Gastroesophageal sphincter (tissue), 4 donors: Measurements from ENCODE around the gene DSP. TPM values are rescaled to one million over a fixed set of nuclear protein-coding genes. Genes with fewer than 3 reads are reported as not detected.

Source experiments
- ATAC-seq: fragments of 150-250 bp; one replicate; pipeline ENCODE4 v1.9.1; 2016; ENCODE audit warnings: mild to moderate bottlenecking, moderate library complexity
- H3K27ac ChIP-seq, 4 donors: fragments of 200-600 bp; sonication (generic) in 3 of 4; 1 replicate in 3 of 4; 2 replicates in 1 of 4; pipeline ENCODE4 v1.5.1; 2016 to 2019
- H3K27me3 ChIP-seq: fragments of 200-600 bp; sonication (generic); one replicate; pipeline ENCODE4 v1.5.1; 2019
- H3K36me3 ChIP-seq, 2 donors: fragments of 200-600 bp; sonication (generic); one replicate each; pipeline ENCODE4 v1.5.1; 2019; ENCODE audit warnings: control low read depth in 1 of 2
- H3K4me1 ChIP-seq, 3 donors: fragments of 200-600 bp; sonication (generic); 1 replicate in 2 of 3; 2 replicates in 1 of 3; pipeline ENCODE4 v1.5.1; 2016 to 2019; ENCODE audit warnings: control low read depth in 2 of 3
- H3K4me3 ChIP-seq, 2 donors: fragments of 200-600 bp; sonication (generic); one replicate each; pipeline ENCODE4 v1.5.1; 2019; ENCODE audit warnings: mild to moderate bottlenecking in 1 of 2, moderate library complexity in 1 of 2
- H3K9me3 ChIP-seq, 3 donors: fragments of 200-600 bp; sonication (generic); one replicate each; pipeline ENCODE4 v1.5.1; 2017 to 2019; ENCODE audit warnings: control low read depth in 2 of 3
- CTCF ChIP-seq, 4 experiments: fragments of 200-600 bp in 2 of 4; fragments of 450-650 bp in 2 of 4; sonication (generic) in 1 of 4; IDR thresholded peaks; one replicate each; pipeline ENCODE4 v1.5.1; 2017 to 2019; ENCODE audit warnings: antibody characterized with exemption in 4 of 4, mild to moderate bottlenecking in 2 of 4, moderate library complexity in 2 of 4
- EP300 ChIP-seq: sonication (generic); formaldehyde crosslinking; IDR thresholded peaks from one replicate; pipeline ENCODE4 v1.6.1; 2017; ENCODE audit warnings: antibody characterized with exemption, mild to moderate bottlenecking
- POLR2A ChIP-seq, 2 donors: fragments of 450-650 bp; IDR thresholded peaks; one replicate each; pipeline ENCODE4 v1.6.1; 2017; ENCODE audit warnings: antibody characterized with exemption in 2 of 2, mild to moderate bottlenecking in 2 of 2, moderate library complexity in 1 of 2
- POLR2AphosphoS5 ChIP-seq: sonication (generic); formaldehyde crosslinking; IDR thresholded peaks from one replicate; pipeline ENCODE4 v1.6.1; 2017; ENCODE audit warnings: antibody characterized with exemption
- WGBS, 2 donors: methylation state at CpG; one replicate each; pipeline ENCODE4 v1.1.5; 2018; ENCODE audit warnings: low coverage in 1 of 2; 5-methylcytosine and 5-hydroxymethylcytosine counted together
- total RNA-seq, 4 donors: library from RNA; depleted of rRNA; stranded (reverse); fragments of >200 nt; gene quantifications; one replicate each; pipeline ENCODE4 v1.1.0, GENCODE V29; 2016

The DSP gene
- total RNA-seq = 10 to 100 TPM in 1 of 4 donors, 1 to 10 TPM in 3; 5.8 to 41.7 (median 7.6) TPM

DNA sequence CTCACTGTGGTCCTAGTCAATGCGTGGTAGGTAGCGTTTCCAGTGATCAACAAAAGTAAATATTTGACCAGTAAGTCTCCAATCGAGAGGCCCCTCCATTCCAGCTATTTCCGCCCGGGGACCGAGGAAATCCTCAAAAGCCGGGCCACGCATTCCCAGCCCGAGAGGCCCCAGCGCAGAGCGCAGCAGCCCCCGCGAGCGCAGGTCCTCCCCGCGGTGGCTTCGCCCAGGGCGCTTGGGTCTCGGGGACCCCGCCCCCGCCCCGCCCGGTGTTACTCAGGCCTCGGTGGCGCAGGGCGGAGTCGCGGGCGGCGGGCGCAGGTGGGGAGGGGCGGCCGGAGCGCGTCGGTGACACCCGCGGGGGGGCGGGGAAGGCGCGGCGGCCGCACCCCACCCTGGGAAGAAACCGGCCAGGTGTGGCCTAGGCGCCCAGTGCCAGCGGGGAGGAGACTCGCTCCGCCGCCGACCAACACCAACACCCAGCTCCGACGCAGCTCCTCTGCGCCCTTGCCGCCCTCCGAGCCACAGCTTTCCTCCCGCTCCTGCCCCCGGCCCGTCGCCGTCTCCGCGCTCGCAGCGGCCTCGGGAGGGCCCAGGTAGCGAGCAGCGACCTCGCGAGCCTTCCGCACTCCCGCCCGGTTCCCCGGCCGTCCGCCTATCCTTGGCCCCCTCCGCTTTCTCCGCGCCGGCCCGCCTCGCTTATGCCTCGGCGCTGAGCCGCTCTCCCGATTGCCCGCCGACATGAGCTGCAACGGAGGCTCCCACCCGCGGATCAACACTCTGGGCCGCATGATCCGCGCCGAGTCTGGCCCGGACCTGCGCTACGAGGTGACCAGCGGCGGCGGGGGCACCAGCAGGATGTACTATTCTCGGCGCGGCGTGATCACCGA, at the start of gene DSP:
TSS of gene DSP (plus strand) at position 497 of the 890 bp plus-strand sequence. CDS start at position 742, 245 bp downstream.
- no peaks in the 10 kb centered on the region for H3K9me3 ChIP-seq
- H3K4me1 ChIP-seq = peaks cover 0 to 29% (median 24%) of the 10 kb centered on the region in 3 donors
- peaks cover 88% of the 10 kb centered on the region for H3K27me3 ChIP-seq
- H3K4me3 ChIP-seq = peak within 1 kb of the TSS; percentile 31 to 60
- peak within 1 kb of the TSS in 3 of 4 donors; percentile 57 to 71 (median 57) for H3K27ac ChIP-seq
- H3K36me3 ChIP-seq = no peaks in the 10 kb centered on the region
- TF ChIP-seq POLR2A (IDR thresholded peaks at IDR 0.05) (no peak), CTCF (IDR thresholded peaks at IDR 0.05) (no peak), POLR2AphosphoS5 (no peak), EP300 (no peak)
- 1 to 3% methylated on average over 4 to 22 of the region's 105 CpGs for WGBS, 2 donors
- ATAC-seq = peak; percentile 47

DNA sequence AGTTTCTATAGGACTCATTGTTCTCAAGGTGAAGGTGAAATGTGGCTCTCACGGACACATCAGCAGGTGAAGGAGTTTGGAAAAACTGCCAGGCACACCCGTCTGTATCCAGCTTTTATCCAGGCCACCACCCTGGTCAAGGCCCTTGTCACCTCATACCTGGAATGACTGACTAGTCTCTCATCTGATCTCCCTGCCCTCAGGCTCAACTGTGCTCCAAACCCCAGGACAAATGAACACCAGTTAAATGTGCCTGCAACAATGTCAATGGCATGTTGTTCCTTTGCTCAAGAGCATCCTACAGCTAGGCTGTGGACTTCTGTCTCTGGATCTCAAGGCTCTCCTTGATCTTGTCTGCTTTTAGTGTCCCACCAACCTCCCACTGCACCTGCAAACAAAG, 47.6 kb upstream of the DSP start:
- Histone ChIP-seq H3K4me3 (no peak overlapping the region), H3K27me3 (peaks cover 25% of the 10 kb centered on the region), H3K9me3 (no peaks in the 10 kb centered on the region), H3K36me3 (no peaks in the 10 kb centered on the region), H3K4me1 (no peaks in the 10 kb centered on the region), H3K27ac (no peak overlapping the region)
- ATAC-seq = no peak
- no peak for TF ChIP-seq POLR2A (IDR thresholded peaks at IDR 0.05)
- no peak for TF ChIP-seq POLR2AphosphoS5
- TF ChIP-seq CTCF (IDR thresholded peaks at IDR 0.05) = no peak
- TF ChIP-seq EP300 = no peak
- 80 to 100% methylated on average over 1 to 2 of the region's 2 CpGs for WGBS, 2 donors

- WGBS, 2 donors = 63 to 67% methylated on average over 4 to 5 of the region's 7 CpGs
- no peaks in the 10 kb centered on the region for H3K36me3 ChIP-seq
- ATAC-seq = no peak
- no peak overlapping the region for H3K27ac ChIP-seq
- no peaks in the 10 kb centered on the region for H3K4me1 ChIP-seq
- TF ChIP-seq EP300 = no peak
- no peak for TF ChIP-seq CTCF (IDR thresholded peaks at IDR 0.05)
- TF ChIP-seq POLR2AphosphoS5 = no peak
- TF ChIP-seq POLR2A (IDR thresholded peaks at IDR 0.05) = no peak
- no peak overlapping the region for H3K4me3 ChIP-seq
- peaks cover 25% of the 10 kb centered on the region for H3K27me3 ChIP-seq
- H3K9me3 ChIP-seq = no peaks in the 10 kb centered on the region
Measured at GRCh38 chr6:7494638-7495037, 46.8 kb upstream of the DSP start.

DNA sequence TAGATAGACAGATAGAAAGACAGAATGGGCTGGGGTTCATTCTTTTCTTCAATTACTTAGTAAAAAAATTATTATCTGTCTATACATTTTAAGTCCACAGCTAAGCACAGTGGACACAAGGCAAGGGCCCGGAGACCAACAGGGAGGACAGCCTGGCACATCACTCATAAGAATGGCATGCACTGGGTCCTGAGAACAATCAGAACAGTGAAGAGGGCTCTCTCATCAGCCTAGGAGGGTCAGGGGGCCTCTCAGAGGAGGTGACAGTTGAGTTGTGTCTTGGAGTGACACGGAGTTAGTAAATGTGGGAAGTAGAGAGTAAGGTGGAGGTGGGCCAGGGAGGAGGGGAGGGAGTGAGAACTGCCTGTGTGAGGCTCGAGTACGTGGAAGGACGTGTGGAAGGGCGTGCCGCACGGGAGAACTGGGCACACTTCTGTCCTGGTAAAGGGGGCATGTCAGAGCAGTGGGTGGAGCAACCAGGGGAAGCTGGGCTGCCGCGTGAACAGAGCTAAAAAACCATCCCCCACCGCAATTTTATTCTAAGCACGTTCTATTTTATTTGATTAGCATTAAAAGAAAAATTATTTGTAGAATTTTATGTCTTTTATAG, 45.1 kb upstream of the DSP start:
- H3K4me3 ChIP-seq = no peak overlapping the region
- H3K27ac ChIP-seq = no peak overlapping the region
- WGBS, 2 donors = 56 to 77% methylated on average over 11 to 12 of the region's 12 CpGs
- no peaks in the 10 kb centered on the region for H3K4me1 ChIP-seq
- no peaks in the 10 kb centered on the region for H3K36me3 ChIP-seq
- H3K9me3 ChIP-seq = no peaks in the 10 kb centered on the region
- peaks cover 25% of the 10 kb centered on the region for H3K27me3 ChIP-seq
- no peak for TF ChIP-seq CTCF (IDR thresholded peaks at IDR 0.05)
- no peak for TF ChIP-seq POLR2AphosphoS5
- TF ChIP-seq EP300 = no peak
- no peak for TF ChIP-seq POLR2A (IDR thresholded peaks at IDR 0.05)
- ATAC-seq = no peak
